UCSD-AML1 (cell line): ENCODE results near the gene PRCP.
A peak's percentile ranks its signal among the peaks of the same experiment; 100 is the strongest.

Experiments
- DNase-seq: peaks from one replicate; lab custom pipeline; 2025; ENCODE audit not compliant: unreplicated experiment; lab: John Stamatoyannopoulos, UW

The PRCP gene

DNA sequence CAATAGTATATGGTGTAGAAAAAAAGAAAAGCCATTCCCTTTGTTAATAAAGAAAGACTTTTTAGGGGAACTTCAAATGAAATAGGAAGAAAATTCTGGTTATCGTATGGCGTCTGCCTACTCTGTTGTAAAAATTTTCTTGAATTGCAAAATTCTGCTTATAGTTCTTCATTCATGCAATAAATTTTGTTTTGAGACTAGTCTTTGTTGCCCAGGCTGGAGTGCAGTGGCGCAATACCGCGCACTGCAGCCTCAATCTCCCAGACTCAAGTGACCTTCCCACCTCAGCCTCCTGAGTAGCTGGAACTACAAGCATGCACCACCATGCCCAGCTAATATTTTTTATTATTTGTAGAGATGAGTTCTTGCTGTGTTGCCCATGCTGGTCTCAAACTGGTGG is 7.1 kb upstream of the PRCP start:
- no peak for DNase-seq

DNA sequence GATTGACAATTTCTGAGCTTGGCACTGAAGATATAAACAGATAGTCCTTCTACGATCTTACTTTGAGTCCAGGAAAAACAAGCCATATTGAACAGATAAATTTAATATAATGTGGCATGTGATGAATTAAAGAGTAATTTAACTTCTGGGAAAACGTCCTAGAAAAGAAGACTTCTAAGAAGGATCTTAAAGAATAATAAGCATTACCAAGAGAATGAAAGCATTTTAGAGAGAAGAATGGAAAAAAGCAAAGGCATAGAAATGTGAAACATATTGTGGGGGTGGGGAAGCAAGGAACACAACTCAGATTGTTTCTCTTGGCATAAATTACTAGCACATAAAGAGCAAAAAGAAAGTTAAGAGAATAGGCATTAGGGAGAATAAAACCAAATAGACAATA is 6.7 kb upstream of the PRCP start:
- DNase-seq: no peak

DNA sequence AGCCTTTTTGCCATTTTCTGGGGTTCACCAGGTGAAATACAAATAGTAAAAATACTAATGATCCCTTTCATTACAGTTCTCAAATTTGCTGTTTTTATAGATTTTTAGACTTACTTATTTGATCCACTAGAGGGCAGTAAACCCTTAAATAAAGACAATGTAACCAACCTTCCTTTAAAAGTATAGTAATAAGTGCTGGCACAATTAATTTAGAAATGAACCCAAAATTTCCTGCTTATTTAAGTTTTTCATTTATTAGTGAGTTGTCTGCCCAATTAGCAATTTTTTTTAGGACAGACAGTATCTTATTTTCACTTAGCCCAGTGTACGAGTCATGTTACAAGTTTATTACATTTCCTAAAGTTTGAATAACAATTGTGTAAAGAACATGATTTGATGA is 6.0 kb upstream of the PRCP start:
- no peak for DNase-seq

DNA sequence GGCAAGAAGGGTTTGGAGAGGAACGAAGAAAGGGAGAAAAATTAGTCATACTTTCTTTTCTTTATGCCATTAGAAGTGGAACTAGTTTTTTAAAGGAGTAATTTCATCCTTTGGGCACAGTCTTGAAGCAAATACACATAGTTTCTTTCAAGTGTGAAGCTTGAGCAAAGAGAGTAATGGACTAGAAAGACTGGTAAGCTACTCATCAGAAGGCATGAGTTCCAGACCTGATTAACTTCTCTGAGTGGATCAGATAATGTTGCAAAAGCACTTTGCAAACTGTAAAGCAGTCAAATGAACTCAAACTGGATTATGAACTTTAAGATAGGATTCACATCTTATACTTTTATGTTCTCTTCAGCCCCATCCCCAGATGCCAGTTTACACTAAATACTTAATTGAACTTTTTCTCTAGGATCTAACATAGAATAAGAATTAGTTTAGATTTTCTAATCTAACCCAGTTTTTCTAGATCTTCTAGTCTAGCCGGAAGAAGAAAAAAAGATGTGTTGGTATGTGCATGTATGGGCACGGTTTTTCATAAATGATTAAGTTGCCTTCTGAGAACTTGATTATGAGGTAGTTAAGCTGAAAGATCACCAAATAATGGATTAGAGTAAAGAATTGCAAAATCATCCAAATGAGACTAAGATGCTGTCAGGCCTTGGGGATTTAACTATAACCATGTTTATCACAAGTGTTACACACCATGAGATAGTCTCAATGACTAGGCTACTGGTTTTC is 3.8 kb upstream of the PRCP start:
- no peak for DNase-seq

DNA sequence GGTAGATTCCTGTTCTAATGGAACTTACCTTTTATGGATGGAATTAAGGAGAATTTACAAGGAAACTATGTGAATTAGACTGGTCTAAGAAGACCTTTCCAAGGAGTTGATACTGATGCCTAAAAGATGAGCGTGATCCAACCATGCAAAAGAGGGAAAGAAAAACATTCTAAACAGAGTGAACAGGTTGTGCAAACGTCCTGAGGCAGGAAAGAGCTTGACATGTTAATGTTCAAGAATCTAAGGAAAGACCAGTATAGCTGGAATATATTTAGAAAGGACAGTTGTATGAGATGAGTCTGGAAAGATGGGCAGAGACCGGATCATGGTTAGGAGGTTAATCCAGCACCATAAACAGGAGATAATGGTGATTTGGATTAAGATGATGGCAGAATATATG is 2.6 kb upstream of the PRCP start:
- DNase-seq: no peak

DNA sequence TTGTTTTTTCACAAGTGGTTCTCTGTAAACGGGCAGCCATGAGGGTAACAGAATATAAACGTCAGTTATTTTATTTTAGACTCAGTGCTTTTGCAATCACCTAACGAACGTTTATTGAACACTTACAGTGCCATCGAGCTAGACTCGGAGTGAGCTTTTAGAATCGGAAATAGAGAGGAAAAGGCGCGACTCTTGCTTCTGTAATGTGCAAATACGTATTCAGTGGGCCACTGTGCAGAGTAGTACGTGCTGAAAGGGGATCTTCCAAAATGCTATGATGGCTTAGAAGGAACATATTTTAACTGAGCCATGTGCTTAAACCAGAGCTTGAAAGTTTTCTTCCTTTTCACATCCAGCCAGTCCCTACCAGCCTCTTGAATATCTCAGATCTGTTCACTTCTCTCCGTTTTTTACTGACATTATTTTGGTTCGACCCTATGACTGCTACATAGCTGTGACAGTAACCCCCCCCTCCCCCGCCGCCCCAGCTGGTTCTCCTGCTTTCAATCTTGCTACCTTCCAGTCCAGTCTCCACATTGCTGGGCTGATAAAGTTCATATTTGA is 1.8 kb upstream of the PRCP start:
- no peak for DNase-seq

DNA sequence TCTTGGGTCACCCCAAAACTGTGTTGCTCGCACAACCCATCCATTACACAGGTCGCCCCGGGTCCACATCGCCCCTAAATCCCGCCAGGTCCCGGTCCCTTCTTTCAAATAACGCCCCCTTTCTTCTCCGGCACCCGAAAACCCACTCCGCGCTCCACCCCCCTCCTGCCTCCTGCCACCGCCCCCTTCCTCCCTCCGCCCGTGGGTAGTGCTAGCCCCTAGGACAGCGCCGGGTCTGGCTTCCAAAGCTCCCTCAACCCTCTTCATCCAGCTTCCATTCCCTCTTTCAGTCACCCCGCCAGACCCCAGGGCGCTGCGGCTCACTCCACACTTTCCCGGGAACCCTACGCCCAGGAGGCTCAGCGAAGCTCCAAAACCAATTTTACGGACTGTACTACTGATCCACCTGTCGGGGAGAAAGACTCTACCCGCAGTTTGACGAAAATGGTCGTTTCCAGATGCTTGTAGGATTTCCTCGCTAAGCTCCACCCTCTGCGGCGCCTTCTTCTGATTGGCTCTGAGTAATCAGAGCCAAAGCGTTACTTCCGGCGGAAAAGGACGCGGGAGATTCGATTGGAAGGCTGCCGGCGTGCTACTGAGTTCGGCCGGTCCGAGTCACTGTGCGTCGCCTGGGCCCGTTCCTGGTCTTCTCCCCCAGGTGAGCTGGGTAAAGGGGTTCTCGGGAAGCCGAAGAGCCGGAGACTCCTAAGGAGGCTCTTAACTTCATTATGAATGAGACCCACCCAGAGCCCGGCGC is 1.1 kb upstream of the PRCP start, which contains the start of gene DDIAS:
TSS of gene DDIAS (plus strand) at position 572 of the 757 bp plus-strand sequence. CDS start 13,003 bp downstream, outside the sequence.
- DNase-seq: peak; percentile 91

DNA sequence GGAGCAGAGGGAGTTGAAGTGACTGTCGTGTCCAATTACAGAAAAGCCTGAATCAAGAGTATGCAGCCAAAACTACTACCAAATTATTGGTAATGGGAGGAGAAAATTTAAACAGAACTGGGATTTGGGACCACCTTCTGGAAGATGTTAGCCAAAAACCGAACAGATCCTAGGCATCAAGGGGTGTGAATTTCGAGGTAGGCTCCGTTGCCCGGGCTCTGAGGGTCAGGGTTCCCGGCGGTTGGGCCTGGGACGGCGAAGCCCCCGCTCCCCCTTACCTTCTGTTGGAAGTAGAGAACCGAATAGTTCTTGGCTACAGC is 313 bp downstream of the PRCP start:
- DNase-seq: no peak

DNA sequence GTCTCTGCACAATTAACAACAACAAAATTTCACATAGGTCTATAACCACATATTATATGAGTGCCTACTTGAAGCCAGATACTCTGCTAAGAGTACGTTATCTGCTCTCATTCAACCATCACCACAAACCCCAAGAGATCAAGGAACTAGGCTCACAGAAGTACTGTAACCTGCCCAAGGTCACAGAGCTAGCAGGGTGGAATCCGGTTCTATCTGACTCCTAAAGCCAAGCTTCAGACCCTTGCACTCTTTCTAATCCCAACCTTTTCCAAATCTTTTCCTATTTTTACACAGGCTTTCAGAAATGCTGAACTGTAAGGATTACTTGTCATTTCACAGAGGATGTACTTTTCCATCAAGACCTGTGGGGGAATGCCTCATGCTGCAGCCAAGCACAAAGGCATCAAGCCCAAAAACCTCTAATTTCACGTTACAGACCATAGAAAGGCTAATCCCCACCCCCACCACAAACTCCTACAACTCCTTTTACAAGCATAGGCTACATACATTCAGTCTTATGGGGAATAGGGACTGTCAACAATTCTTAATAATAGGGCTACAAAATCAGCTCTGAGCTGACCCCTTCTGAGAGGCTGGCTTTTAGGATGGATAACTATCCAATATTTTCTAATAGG is 927 bp downstream of the PRCP start:
- DNase-seq: no peak

DNA sequence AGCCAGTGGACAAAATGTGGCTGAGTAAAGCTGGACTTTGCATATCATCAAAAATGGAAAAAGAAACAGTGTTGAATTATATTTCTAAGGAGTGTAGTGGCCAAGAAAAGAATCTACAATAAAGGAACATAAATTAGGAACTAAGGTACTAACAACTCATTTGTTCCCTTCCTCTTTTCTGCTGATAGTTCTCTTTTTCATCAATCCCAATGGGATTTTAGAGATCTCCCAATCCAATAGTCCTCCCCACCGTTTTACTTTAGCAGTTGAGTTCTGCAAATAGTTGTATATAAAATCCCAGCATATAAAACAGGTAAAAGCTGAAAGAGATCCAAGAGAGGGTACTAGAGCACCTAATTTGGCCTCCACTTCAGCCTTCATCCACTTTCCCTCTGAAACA is 2.0 kb downstream of the PRCP start:
- DNase-seq: no peak

DNA sequence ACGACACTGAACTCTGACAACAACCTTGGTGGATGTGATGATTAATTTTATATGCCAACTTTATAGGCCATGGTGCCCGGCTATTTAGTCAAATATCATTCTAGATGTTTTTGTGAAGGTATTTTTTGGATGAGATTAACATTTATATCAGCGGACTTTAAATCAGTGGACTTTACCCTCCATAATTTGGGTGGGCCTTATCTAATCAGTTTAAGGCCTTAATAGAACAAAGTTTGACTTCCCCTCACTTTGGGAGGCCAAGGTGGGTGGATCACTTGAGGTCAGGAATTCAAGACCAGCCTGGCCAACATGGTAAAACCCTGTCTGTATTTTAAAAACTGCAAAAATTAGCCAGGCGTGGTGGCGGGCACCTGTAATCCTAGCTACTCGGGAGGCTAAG is 4.0 kb downstream of the PRCP start:
- no peak for DNase-seq

DNA sequence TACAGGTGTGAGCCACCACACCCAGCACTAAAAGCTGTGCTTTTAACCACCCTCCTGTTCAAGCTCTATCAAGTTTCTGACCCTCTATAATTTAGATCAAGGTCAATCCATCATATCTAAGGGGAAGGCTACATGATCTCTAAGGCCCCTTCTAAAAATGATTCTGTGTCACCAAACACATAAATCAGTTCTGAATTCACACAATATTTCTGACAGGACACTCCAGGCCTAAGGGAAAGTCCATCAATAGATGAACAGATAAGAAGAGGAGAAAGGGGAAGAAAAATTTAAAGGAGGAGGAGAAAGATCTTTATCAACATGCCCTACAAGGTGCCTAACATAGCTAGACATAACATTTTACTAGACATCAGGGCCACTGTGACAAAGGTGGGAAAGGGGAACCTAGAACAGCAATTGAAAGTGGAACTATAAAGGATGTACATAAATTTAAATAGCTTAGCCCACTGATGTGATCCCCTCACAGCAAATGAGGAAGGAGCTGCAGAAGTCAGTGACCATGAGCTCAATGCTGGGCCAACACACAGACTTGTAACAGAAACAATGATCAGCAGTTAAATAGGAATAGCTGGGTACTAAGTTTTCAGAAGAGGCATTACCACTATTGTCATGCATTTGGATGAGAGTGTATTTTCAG is 4.7 kb downstream of the PRCP start:
- DNase-seq: peak; percentile 8

DNA sequence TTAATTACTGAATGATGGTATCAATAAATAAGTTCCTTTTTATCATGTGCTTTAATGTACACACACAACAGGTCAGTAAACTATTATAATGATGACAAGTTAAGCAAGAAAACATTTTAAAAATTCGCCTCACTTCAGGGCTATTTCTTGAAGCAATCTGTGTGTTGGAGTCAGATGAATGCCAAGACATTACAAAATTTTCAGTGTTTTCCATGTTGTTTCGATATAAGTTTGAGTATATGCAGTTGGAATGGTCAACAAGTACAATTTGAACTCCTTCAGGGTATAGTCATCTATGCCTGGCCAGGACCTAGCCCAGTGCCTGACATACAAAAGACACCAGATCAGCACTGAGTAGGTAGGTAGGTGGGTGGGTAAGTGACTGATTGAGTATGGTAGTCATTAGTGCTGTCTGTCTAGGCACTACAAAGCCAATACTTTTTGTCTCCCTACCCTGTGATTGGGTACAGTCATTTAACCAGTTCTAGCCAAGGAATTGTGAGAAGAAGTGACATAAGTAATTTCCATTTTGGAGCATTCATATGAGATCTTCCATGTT is 7.5 kb downstream of the PRCP start:
- no peak for DNase-seq

DNA sequence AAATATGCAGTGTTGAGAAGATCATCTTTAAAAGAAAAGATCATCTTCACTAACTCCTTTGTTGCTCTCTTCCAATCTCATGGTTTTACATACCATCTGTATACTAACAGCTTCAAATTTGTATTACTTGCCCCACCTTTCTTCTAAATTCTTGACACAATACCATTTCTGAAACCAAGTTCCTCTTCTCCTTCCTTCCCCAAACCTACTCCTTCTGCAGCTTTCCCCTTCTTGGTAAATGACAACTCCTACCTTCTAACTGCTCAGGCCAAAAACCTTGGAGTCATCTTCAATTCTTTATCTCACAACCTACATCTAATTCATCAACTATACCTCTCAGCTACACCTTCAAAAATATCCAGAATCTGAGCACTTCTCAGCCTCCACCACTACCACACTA is 9.3 kb downstream of the PRCP start:
- no peak for DNase-seq

DNA sequence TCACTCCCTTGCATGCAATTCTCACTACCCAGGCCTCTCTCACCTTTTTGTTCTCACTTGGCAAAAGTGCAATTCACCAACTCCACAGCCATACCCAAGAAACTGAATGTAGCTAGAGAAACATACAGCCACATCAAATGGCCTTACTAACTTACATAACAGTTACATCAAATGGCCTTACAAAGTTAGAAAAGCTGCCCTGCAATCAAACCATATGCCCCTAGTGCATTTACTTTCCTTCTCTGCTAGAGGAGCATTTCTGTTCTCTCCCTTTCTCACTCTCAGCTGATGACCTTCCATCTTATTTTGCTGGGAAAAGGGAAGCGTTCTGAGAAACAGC is 10.3 kb downstream of the PRCP start:
- DNase-seq: no peak

DNA sequence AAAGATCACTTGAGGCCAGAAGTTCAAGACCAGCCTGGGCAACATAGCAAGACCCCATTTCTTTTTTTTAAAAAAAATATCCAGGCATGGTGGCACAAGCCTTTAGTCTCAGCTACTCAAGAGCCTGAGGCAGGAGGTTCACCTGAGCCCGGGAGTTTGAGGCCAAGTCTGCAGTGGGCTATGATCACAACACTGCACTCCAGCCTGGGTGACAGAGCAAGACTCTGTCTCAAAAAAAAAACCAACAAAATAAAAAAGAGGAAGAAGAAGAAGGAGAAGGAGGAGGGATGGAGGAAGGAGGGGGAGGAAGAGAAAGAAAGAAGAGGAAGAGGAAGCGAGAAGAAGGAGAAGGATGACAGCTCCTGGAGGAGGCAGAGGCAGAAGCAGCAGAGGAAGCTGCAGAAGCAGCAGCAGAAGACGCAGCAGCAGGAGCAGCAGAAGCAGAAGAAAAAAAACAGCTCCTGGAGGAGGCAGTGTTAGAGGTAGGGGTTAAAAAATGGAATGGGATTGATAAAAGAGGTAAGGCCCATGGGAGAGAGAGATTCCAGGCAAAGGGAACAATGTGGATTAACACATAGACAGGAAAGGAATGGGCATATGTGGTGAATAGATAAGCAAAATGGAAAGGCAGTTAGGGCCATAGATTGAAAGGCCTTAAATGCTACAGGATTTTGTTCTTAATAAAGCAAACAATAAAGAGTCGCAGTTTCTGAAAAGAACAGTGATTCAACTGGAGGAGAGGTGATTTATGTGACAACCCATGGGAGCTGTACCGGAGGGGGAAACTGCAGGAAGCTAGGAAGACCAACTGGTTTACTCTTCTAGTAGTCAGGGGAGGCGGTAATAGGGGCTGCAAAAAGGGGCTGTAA is 10.9 kb downstream of the PRCP start:
- DNase-seq: peak; percentile 10

DNA sequence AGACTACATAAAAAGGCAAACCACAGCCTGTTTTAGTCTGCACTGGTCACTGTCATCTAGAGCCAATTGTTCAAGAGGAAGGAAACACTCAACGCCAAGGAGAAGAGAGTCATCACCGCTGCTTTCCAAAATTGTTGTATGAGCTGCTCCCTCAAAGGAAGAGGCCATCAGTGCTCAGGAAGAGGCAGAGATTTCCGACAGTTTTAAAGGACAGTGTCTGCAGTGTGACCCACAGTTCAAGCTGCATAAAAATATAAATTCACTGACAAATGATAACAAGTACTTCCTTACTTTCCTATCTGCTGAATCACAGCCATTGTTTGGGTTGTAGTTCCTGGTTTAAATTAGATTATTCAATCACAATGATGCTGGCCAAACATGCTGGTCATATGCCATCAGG is 16.4 kb downstream of the PRCP start:
- DNase-seq: no peak

DNA sequence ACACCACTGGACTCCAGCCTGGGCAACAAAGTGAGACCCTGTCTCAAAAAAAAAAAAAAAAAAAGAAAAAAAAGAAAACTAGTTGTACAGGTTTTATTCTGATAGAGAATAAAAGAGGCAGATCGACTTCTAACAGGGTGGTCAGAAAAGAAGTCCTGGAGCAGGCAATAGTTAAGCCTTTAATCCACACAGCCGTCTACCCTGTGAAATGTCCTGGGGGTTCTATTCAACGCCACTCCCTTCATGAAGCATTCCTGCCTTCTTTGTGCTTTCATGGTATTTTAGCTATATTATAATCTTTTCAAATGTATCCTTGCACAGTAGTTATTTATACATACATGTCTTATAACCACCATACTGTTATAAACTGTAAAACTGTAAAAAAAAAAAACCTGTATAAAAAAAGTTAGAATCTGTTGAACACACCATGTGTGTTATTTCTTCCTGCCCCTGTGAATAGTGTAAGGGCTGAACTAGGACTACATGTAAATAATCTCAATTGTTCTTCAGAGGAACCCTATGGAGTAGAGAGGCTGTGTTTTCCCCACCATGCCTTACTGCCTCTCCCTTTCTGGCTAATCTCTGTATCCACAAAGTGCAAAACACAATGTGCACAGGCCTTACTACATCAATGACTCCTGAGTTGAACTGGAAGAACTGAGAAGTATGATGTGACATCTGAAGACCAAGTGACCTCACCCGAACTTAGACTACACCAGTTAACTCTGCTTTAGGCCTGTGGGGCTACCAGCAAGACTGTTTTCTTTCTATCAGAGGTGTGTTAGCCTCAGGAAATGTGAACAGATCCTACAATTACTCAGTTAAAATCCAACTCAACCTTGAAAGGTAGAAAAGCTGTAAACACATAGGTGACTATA is 25.3 kb downstream of the PRCP start:
- DNase-seq: no peak

DNA sequence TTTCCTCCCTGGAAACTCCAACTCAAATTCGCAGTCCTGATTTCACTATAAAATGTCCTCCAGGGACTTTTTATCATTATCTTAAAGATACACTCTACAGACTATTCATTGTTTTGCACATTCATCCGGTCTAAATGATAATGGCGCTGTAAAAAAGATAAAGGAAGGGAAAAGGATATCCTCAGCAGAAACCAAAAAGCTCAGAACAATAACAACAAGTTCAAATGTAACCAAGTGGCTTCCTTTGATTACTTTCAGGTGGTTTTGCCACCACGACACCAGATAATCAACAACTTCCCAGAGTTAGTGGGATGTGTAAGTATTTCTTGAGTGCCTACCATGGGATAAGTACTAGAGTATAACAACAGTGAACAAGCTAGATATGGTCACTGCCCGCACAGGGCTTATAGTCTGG is 26.3 kb downstream of the PRCP start:
- no peak for DNase-seq
